CD4-positive, alpha-beta T cell (primary cell): ENCODE results near the gene COL5A1. TPM values are rescaled to one million over a fixed set of nuclear protein-coding genes. Genes with fewer than 3 reads are reported as not detected.
A peak's percentile ranks its signal among the peaks of the same experiment; 100 is the strongest.

Source experiments
- ATAC-seq: fragments of 200-7000 bp; cut with Tn5 transposase; one replicate; pipeline ENCODE4 v1.10.0; 2022; ENCODE audit warnings: mild to moderate bottlenecking; ENCODE audit not compliant: poor library complexity
- CTCF ChIA-PET: fragments of 350-600 bp; sonication (Branson Sonifier 250); formaldehyde crosslinking; loops from one replicate; lab custom pipeline; 2021; ENCODE audit warnings: antibody characterized with exemption, inconsistent platforms; lab: Charles Lee
- POLR2A ChIA-PET: fragments of 350-600 bp; sonication (Branson Sonifier 250); formaldehyde crosslinking; loops from one replicate; lab custom pipeline; 2021; ENCODE audit warnings: antibody characterized with exemption, inconsistent platforms; lab: Charles Lee
- DNase-seq, 14 experiments: peaks; one replicate each; pipeline ENCODE4 v3.0.0-alpha.2; 2013 to 2020; ENCODE audit warnings: mixed read lengths in 2 of 14
- H3K27ac ChIP-seq, 2 donors: one replicate each; pipeline versions ENCODE4 v1.5.1 to v1.7.0; 2013; ENCODE audit warnings: low read length in 2 of 2, low read depth in 1 of 2, mild to moderate bottlenecking in 1 of 2
- H3K27me3 ChIP-seq, 2 experiments: 1 replicate in 1 of 2; 2 replicates in 1 of 2; pipeline versions ENCODE4 v1.6.1 to v1.7.0; 2013; ENCODE audit warnings: low read length in 2 of 2, control low read depth in 1 of 2, mild to moderate bottlenecking in 1 of 2, moderate library complexity in 1 of 2; ENCODE audit not compliant: insufficient read depth in 2 of 2, control insufficient read depth in 1 of 2
- H3K36me3 ChIP-seq: one replicate; pipeline ENCODE4 v1.6.1; 2013; ENCODE audit warnings: low read length, control low read depth; ENCODE audit not compliant: insufficient read depth
- H3K4me1 ChIP-seq: one replicate; pipeline ENCODE4 v1.6.1; 2013; ENCODE audit warnings: low read length, control low read depth; ENCODE audit not compliant: insufficient read depth
- H3K4me3 ChIP-seq: one replicate; pipeline ENCODE4 v1.5.1; 2013; ENCODE audit warnings: mild to moderate bottlenecking, low read length, moderate library complexity
- H3K9me3 ChIP-seq, 2 experiments: 1 replicate in 1 of 2; 2 replicates in 1 of 2; pipeline versions ENCODE4 v1.6.1 to v1.7.0; 2013; ENCODE audit warnings: low read length in 2 of 2, mild to moderate bottlenecking in 2 of 2, control low read depth in 1 of 2, moderate library complexity in 1 of 2; ENCODE audit not compliant: control insufficient read depth in 1 of 2, insufficient read depth in 1 of 2
- H3K27ac Mint-ChIP-seq: one replicate; pipeline ENCODE4 v1.8.0; 2020; ENCODE audit warnings: mixed read lengths
- H3K27me3 Mint-ChIP-seq: one replicate; pipeline ENCODE4 v1.8.0; 2021; ENCODE audit warnings: mixed read lengths
- H3K36me3 Mint-ChIP-seq: one replicate; pipeline ENCODE4 v1.8.0; 2021; ENCODE audit warnings: low read depth, mixed read lengths
- H3K4me1 Mint-ChIP-seq: one replicate; pipeline ENCODE4 v1.8.0; 2021; ENCODE audit warnings: low read depth, mixed read lengths
- H3K4me3 Mint-ChIP-seq: one replicate; pipeline ENCODE4 v1.8.0; 2020; ENCODE audit warnings: mild to moderate bottlenecking, mixed read lengths
- H3K9me3 Mint-ChIP-seq: one replicate; pipeline ENCODE4 v1.8.0; 2020; ENCODE audit warnings: mixed read lengths
- intact Hi-C, 2 experiments: fragments of 100-400 bp; cut with DNase I in 1 of 2; cut with micrococcal nuclease in 1 of 2; formaldehyde crosslinking; loops; one replicate each; pipeline versions ENCODE4 v1.15.1 to v1.9.0; 2023 to 2025; cut with DNase I, micrococcal nuclease
- total RNA-seq, 174 experiments: library from RNA in 2 of 174; stranded (reverse) in 2 of 174; gene quantifications; one replicate each; pipeline ENCODE4 v1.2.3 and lab custom pipeline; 2021 to 2026
- TF ChIP-seq, protein P1 (sequence below): fragments of 200-600 bp; IDR thresholded peaks from one replicate; pipeline ENCODE4 v1.8.0; 2022; ENCODE audit warnings: antibody characterized with exemption, mild to moderate bottlenecking

COL5A1 gene
- total RNA-seq, 2 experiments from 2014 or later: 0.41 to 0.50 TPM

DNA sequence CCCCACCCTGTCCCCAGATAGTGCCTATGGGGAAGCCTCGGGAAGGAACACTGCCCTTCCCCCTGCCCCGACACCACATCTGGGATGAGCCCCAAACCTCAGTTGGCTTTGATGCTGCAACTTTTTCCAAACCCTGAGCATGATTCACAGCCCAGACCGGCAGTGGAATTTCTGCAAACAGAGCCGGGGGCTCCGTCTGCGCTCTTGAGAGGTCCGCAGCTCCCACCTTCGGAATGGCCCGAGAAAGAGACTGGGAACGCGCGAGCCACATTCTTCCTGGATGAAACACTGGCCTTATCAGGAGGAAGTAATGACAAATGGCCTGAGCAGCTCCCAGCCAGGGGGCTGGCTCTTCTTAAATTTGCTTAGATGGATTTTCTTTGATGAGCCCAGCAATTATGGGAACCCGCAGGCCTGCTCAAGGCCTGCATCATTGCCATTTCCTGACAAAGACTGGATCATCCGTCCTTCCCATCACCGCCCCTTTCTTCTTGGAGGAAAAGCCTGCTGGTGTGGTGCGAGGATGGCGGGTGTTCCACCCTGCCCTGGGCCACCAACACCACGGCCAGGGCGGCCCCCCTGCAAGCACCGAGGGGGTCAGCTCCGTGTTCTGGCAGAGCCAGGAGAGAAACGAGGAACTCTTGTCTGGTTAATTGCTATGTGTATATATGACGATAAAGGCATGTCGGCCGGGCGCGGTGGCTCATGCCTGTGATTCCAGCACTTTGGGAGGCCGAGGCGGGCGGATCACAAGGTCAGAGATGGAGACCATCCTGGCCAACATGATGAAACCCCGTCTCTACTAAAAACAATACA is 38.8 kb upstream of the COL5A1 start:
- Mint-ChIP-seq H3K27me3 (peaks cover 8% of the 10 kb centered on the region), H3K9me3 (no peaks in the 10 kb centered on the region), H3K4me1 (no peaks in the 10 kb centered on the region), H3K27ac (no peak overlapping the region), H3K36me3 (no peaks in the 10 kb centered on the region), H3K4me3 (no peak overlapping the region)
- intact Hi-C loops: no loop called here
- TF ChIP-seq, protein P1, sequence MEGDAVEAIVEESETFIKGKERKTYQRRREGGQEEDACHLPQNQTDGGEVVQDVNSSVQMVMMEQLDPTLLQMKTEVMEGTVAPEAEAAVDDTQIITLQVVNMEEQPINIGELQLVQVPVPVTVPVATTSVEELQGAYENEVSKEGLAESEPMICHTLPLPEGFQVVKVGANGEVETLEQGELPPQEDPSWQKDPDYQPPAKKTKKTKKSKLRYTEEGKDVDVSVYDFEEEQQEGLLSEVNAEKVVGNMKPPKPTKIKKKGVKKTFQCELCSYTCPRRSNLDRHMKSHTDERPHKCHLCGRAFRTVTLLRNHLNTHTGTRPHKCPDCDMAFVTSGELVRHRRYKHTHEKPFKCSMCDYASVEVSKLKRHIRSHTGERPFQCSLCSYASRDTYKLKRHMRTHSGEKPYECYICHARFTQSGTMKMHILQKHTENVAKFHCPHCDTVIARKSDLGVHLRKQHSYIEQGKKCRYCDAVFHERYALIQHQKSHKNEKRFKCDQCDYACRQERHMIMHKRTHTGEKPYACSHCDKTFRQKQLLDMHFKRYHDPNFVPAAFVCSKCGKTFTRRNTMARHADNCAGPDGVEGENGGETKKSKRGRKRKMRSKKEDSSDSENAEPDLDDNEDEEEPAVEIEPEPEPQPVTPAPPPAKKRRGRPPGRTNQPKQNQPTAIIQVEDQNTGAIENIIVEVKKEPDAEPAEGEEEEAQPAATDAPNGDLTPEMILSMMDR: no peak
- DNase-seq (peak in 1 of 14 experiments; percentile 16), ATAC-seq (no peak)
- Histone ChIP-seq H3K36me3 (no peaks in the 10 kb centered on the region), H3K9me3 (peaks cover 0 to 16% of the 10 kb centered on the region in 2 experiments), H3K4me1 (no peaks in the 10 kb centered on the region), H3K27ac (no peak overlapping the region), H3K27me3 (peaks cover 0 to 13% of the 10 kb centered on the region in 2 experiments), H3K4me3 (no peak overlapping the region)
- ChIA-PET CTCF (no interaction called here), POLR2A (no interaction called here)

DNA sequence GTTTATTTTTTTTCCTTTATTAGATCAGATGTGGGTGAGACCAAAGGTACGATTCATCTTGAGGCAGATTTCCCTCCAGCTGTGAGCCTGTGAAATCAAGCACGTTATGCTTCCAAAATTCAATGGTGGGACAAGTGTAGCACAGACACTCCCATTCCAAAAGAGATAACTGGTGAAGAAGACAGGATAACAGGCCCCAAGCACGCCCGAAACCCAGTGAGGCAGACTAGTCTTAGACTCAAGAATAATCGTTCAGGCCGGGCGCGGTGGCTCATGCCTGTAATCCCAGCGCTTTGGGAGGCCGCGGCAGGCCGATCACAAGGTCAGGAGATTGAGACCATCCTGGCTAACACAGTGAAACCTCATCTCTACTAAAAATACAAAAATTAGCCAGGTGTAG is 36.8 kb upstream of the COL5A1 start:
- H3K27me3 Mint-ChIP-seq: peaks cover 18% of the 10 kb centered on the region
- no peaks in the 10 kb centered on the region for H3K4me1 Mint-ChIP-seq
- H3K27ac Mint-ChIP-seq: no peak overlapping the region
- ATAC-seq: no peak
- no peaks in the 10 kb centered on the region for H3K36me3 ChIP-seq
- H3K27ac ChIP-seq: no peak overlapping the region
- H3K9me3 ChIP-seq: peaks cover 0 to 16% of the 10 kb centered on the region in 2 experiments
- H3K4me3 Mint-ChIP-seq: no peak overlapping the region
- ChIA-PET CTCF (no interaction called here), POLR2A (no interaction called here)
- no peaks in the 10 kb centered on the region for H3K36me3 Mint-ChIP-seq
- intact Hi-C loops: no loop called here
- TF ChIP-seq, protein P1: no peak
- DNase-seq: peak in 1 of 14 experiments; percentile 10
- H3K27me3 ChIP-seq: peaks cover 3 to 13% of the 10 kb centered on the region in 2 experiments
- no peaks in the 10 kb centered on the region for H3K9me3 Mint-ChIP-seq
- no peaks in the 10 kb centered on the region for H3K4me1 ChIP-seq
- H3K4me3 ChIP-seq: no peak overlapping the region

DNA sequence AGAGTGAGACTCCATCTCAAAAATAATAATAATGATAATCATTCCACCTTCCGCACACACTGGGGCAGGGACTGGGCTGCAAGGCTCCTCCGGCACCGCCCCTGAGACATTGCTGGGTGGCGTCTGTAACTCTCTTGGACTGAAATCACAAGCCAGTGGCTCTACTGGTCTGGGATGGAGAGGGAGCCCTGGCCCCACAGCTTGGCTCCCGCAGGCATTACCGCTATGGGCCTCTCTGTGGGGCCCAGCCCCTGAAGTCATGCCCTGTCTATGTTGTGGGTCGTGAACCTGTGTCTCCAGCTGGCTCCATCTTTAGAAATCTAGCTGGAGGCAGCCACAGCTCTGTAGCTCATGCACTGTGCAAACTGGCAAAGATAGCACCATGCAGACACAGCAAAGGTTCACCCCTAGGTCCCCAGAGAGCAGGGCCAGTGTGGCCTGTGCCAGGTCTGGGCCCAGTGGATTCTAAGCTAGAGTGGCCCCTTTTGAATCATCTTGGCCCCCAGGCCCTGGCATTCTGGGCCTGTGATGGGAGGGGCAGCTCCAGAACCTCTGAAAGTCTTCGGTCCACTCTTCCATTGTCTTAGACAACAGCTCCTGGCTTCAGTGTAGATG is 36.1 kb upstream of the COL5A1 start:
- Mint-ChIP-seq H3K9me3 (no peaks in the 10 kb centered on the region), H3K36me3 (no peaks in the 10 kb centered on the region), H3K4me3 (no peak overlapping the region), H3K27me3 (peaks cover 18% of the 10 kb centered on the region), H3K4me1 (no peaks in the 10 kb centered on the region), H3K27ac (no peak overlapping the region)
- no peak for ATAC-seq
- H3K9me3 ChIP-seq: peaks cover 0 to 15% of the 10 kb centered on the region in 2 experiments
- H3K36me3 ChIP-seq: no peaks in the 10 kb centered on the region
- no peak overlapping the region for H3K27ac ChIP-seq
- H3K27me3 ChIP-seq: peaks cover 3 to 13% of the 10 kb centered on the region in 2 experiments
- no peaks in the 10 kb centered on the region for H3K4me1 ChIP-seq
- TF ChIP-seq, protein P1: no peak
- POLR2A ChIA-PET: no interaction called here
- intact Hi-C loops: no loop called here
- no peak overlapping the region for H3K4me3 ChIP-seq
- CTCF ChIA-PET: no interaction called here
- peak in 1 of 14 experiments; percentile 10 for DNase-seq
